Stimulated activated CD8-positive, alpha-beta memory T cell treated with anti-CD3 and anti-CD28 coated beads, Interleukin-4, amount 100 ng/mL, for 24 hours (primary cell): ENCODE measurements around the gene SIRPB2.
A peak's percentile ranks its signal among the peaks of the same experiment; 100 is the strongest.

Experiments used
- DNase-seq: peaks from one replicate; pipeline ENCODE4 v3.0.0-alpha.2; 2020; ENCODE audit warnings: low read depth

SIRPB2 gene

GRCh38 chr20:1441133-1441532, 50.1 kb downstream of the SIRPB2 start:
- DNase-seq, result no peak

GRCh38 chr20:1440024-1440423, 51.2 kb downstream of the SIRPB2 start:
- DNase-seq, result no peak

GRCh38 chr20:1438361-1438760, 52.9 kb downstream of the SIRPB2 start:
- DNase-seq, result no peak

- DNase-seq, result peak; percentile 62
These were observed 53.9 kb downstream of the SIRPB2 start for GRCh38 chr20:1437235-1437904.

GRCh38 chr20:1436263-1436662, 55.0 kb downstream of the SIRPB2 start:
- DNase-seq, result no peak

GRCh38 chr20:1435337-1435699, 55.9 kb downstream of the SIRPB2 start:
- no peak for DNase-seq

- peak; percentile 22 for DNase-seq
These were observed 56.5 kb downstream of the SIRPB2 start for GRCh38 chr20:1434571-1435336.

- no peak for DNase-seq
These were observed 60.1 kb downstream of the SIRPB2 start for GRCh38 chr20:1431158-1431557.

GRCh38 chr20:1430004-1430451, 61.2 kb downstream of the SIRPB2 start:
- no peak for DNase-seq

- DNase-seq, result no peak
These were observed 62.0 kb downstream of the SIRPB2 start for GRCh38 chr20:1429143-1429728.

GRCh38 chr20:1427457-1428054, 63.7 kb downstream of the SIRPB2 start:
- no peak for DNase-seq

GRCh38 chr20:1426231-1426849, 64.9 kb downstream of the SIRPB2 start:
- no peak for DNase-seq
